Measurements from ENCODE around the gene ZSCAN5A. TPM values are rescaled to one million over a fixed set of nuclear protein-coding genes. Genes with fewer than 3 reads are reported as not detected.
"Not testable (repeated sequence)": the region's sequence is repeated elsewhere in the genome, so short reads cannot be mapped to it uniquely, and the experiment has no call there.

Gene ZSCAN5A
- total RNA-seq, 1 experiment from 2014 or later = 12.9 TPM

DNA sequence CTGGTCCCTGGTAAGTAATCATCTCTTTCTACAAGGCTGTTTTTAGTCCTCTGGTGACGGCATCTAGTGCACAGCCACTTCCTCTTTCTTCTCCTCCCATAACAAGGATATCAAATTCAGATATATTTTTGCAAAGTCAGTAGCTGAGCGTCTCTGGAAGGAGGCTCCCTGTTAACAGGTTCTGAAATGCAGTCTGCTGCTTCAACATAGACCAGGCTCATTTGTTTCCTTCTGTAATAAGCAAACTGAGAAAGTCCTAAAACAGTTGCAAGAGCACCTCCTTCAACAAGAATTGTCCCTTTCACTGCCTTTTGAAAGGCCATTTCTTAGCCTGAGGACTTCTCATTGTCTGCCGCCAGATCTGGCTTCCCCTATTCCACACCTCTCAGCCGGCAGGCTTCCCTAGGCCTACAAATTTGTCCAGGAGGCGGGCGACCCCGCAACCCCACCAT, 7.4 kb upstream of the ZSCAN5A start:
- H3K4me3 ChIP-seq (ENCODE audit: insufficient read depth, low read depth, low read length) = no peak overlapping the region
- DNase-seq = no peak
- no peaks in the 10 kb centered on the region for H3K27me3 ChIP-seq (ENCODE audit: control insufficient read depth, insufficient read depth, low read length)
- no peaks in the 10 kb centered on the region for H3K36me3 ChIP-seq (replicated peaks; ENCODE audit: control insufficient read depth, insufficient read depth, low read length)

DNA sequence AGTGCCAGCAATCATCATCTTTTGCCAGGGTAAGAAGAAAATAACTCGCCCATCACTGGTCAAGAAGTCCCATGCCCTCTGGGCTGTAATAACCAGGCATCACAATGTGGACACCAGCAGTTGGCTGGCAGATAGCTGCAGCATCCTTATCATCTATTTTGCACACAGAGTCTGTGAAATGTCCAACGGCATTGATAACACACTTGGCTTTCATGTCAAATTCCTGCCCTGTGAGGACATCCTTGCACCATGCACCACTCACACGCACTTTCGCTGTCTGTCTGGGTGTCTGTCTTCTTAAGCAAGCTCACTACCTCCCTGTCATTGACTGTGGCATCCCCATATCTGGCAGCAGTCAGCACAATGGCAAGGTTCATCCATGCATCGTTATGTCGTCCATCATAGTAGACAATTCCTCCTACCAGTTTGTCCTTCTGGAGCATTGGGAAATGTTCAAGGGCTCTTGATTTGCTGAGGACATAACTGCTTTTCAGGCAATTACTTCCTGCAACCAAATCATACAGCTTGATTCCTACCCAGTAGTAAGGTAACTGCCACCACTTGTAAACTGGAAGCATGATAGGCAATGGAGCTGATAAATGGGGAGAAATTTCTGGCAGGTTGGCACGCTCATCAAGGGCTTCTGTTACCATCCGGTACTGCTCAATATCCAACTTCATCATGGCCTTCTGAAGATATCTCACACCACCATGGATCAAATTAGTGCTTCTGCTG, 6.8 kb upstream of the ZSCAN5A start:
- H3K27me3 ChIP-seq (ENCODE audit: control insufficient read depth, insufficient read depth, low read length) = no peaks in the 10 kb centered on the region
- no peak for DNase-seq
- no peak overlapping the region for H3K4me3 ChIP-seq (ENCODE audit: insufficient read depth, low read depth, low read length)
- H3K36me3 ChIP-seq (replicated peaks; ENCODE audit: control insufficient read depth, insufficient read depth, low read length) = no peaks in the 10 kb centered on the region

GRCh38 chr19:56319991-56320390, 5.4 kb upstream of the ZSCAN5A start:
- H3K27me3 ChIP-seq (ENCODE audit: control insufficient read depth, insufficient read depth, low read length) = no peaks in the 10 kb centered on the region
- DNase-seq = no peak

DNA sequence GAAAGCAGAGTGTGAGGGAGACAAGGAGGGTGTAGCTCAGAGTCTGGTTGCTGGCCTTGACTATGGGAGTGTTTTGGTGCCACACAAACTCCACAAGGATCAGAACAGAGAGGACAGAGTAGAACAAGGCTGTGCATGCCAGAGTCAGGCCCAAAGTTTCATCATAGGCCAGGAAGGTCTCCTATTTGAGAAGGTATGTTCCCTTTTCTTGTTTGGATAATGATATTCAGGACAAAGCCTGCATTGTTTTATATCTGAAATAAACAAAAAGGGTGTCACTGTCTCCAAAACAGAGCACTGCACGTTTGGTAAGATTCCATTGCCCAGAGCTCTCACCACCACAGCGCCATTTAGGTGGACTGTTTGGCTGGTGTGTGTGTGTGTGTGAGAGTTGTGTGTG, 3.1 kb upstream of the ZSCAN5A start:
- H3K36me3 ChIP-seq (replicated peaks; ENCODE audit: control insufficient read depth, insufficient read depth, low read length) = no peaks in the 10 kb centered on the region
- no peaks in the 10 kb centered on the region for H3K27me3 ChIP-seq (ENCODE audit: control insufficient read depth, insufficient read depth, low read length)
- DNase-seq = no peak
- no peak overlapping the region for H3K4me3 ChIP-seq (ENCODE audit: insufficient read depth, low read depth, low read length)

More at GRCh38 chr19:56319991-56320390, 5.4 kb upstream of the ZSCAN5A start:
- H3K4me3 ChIP-seq (ENCODE audit: insufficient read depth, low read depth, low read length) = no peak overlapping the region
- H3K36me3 ChIP-seq (replicated peaks; ENCODE audit: control insufficient read depth, insufficient read depth, low read length) = no peaks in the 10 kb centered on the region

- Histone ChIP-seq H3K27me3 (ENCODE audit: control insufficient read depth, insufficient read depth, low read length) (no peaks in the 10 kb centered on the region), H3K4me3 (ENCODE audit: insufficient read depth, low read depth, low read length) (no peak overlapping the region), H3K36me3 (replicated peaks; ENCODE audit: control insufficient read depth, insufficient read depth, low read length) (no peaks in the 10 kb centered on the region)
- DNase-seq = no peak
Observed at GRCh38 chr19:56316728-56317127, 2.1 kb upstream of the ZSCAN5A start.

GRCh38 chr19:56315077-56315828, 614 bp upstream of the ZSCAN5A start:
- Histone ChIP-seq H3K27me3 (ENCODE audit: control insufficient read depth, insufficient read depth, low read length) (no peaks in the 10 kb centered on the region), H3K4me3 (ENCODE audit: insufficient read depth, low read depth, low read length) (peak overlapping the region; percentile 87), H3K36me3 (replicated peaks; ENCODE audit: control insufficient read depth, insufficient read depth, low read length) (no peaks in the 10 kb centered on the region)
- DNase-seq = peak; percentile 94

GRCh38 chr19:56314018-56314380, 640 bp downstream of the ZSCAN5A start:
- Histone ChIP-seq H3K27me3 (ENCODE audit: control insufficient read depth, insufficient read depth, low read length) (no peaks in the 10 kb centered on the region), H3K36me3 (replicated peaks; ENCODE audit: control insufficient read depth, insufficient read depth, low read length) (no peaks in the 10 kb centered on the region), H3K4me3 (ENCODE audit: insufficient read depth, low read depth, low read length) (peak overlapping the region; percentile 87)
- DNase-seq = peak; percentile 52

DNA sequence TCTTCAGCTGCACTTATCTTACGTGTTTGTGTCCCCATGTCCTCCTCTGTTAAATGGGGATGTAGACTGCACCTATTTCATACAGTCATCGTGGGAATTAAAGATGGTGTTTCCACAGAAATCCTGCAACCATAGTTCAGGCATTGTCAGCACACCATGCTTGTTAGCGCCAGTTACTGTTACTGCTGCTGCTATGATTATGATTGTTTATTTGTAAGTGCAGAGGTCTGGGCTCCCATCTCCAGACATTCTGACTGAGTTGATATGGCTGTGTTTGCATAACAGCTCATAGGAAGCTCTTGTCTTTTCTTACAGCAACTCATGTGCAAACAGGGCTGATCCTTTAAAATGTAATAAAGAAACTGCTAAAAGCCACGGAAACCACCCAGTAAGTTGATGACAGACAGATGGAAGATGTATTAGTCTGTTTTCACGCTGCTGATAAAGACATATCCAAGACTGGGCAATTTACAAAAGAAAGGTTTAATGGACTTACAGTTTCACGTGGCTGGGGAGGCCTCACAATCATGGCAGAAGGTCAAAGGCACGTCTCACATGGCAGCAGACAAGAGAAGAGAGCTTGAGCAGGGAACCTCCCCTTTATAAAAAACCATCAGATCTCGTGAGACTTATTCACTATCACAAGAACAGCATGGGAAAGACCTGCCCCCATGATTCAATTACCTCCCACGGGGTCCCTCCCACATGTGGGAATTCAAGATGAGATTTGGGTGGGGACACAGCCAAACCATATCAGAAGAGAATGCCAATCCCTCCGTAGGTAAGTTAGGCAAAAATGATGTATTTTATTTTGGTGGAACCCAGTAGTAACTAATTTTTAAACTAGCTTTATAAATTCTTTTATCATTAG, 1.6 kb downstream of the ZSCAN5A start:
- no peak for DNase-seq
- Histone ChIP-seq H3K36me3 (replicated peaks; ENCODE audit: control insufficient read depth, insufficient read depth, low read length) (no peaks in the 10 kb centered on the region), H3K27me3 (ENCODE audit: control insufficient read depth, insufficient read depth, low read length) (no peaks in the 10 kb centered on the region), H3K4me3 (ENCODE audit: insufficient read depth, low read depth, low read length) (no peak overlapping the region)

DNA sequence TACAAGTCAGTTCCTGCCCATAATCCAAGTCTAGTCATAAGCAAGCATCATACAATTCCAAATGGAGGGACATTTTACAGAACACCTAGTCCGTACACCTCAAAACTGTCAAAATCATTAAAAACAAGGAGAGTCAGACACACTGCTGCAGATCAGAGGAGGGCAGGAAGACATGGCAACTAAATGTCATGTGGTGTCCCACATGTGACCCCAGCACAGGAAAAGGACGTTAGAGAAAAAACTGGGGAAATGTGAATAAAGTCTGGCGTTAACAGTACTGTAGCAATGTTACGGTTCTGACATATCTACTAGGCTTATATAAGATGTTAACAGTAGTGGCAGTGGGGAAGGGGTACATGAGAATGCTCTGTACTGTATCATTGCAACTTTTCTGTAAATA, 2.3 kb downstream of the ZSCAN5A start:
- no peaks in the 10 kb centered on the region for H3K27me3 ChIP-seq (ENCODE audit: control insufficient read depth, insufficient read depth, low read length)
- no peak overlapping the region for H3K4me3 ChIP-seq (ENCODE audit: insufficient read depth, low read depth, low read length)
- H3K36me3 ChIP-seq (replicated peaks; ENCODE audit: control insufficient read depth, insufficient read depth, low read length) = no peaks in the 10 kb centered on the region
- DNase-seq = no peak

- H3K4me3 ChIP-seq (ENCODE audit: insufficient read depth, low read depth, low read length) = no peak overlapping the region
- DNase-seq = no peak
Observed at GRCh38 chr19:56310462-56310861, 4.2 kb downstream of the ZSCAN5A start.

GRCh38 chr19:56309511-56310185, 5.0 kb downstream of the ZSCAN5A start:
- no peak overlapping the region for H3K4me3 ChIP-seq (ENCODE audit: insufficient read depth, low read depth, low read length)
- H3K36me3 ChIP-seq (replicated peaks; ENCODE audit: control insufficient read depth, insufficient read depth, low read length) = no peaks in the 10 kb centered on the region
- no peaks in the 10 kb centered on the region for H3K27me3 ChIP-seq (ENCODE audit: control insufficient read depth, insufficient read depth, low read length)
- DNase-seq = peak; percentile 93

More at GRCh38 chr19:56310462-56310861, 4.2 kb downstream of the ZSCAN5A start:
- Histone ChIP-seq H3K27me3 (ENCODE audit: control insufficient read depth, insufficient read depth, low read length) (no peaks in the 10 kb centered on the region), H3K36me3 (replicated peaks; ENCODE audit: control insufficient read depth, insufficient read depth, low read length) (no peaks in the 10 kb centered on the region)

DNA sequence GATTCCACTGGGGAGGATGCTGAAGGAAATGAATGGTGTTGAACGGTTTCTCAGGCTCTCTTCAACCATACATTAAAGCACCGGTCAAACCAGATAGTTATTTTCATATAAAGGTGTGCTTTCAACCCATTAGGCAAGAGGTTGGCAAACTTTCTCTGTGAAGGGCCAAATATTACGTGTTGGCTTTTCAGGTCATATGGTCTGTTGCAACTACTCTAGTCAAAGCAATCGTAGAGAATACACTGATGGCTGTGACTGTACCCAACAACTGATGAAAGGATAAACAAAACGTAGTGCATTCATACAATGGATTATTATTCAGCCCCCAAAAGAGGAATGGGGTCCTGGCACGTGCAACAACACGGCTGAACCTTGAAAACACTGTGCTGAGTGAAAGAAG, 5.8 kb downstream of the ZSCAN5A start:
- Histone ChIP-seq H3K36me3 (replicated peaks; ENCODE audit: control insufficient read depth, insufficient read depth, low read length) (no peaks in the 10 kb centered on the region), H3K27me3 (ENCODE audit: control insufficient read depth, insufficient read depth, low read length) (no peaks in the 10 kb centered on the region), H3K4me3 (ENCODE audit: insufficient read depth, low read depth, low read length) (no peak overlapping the region)
- no peak for DNase-seq

GRCh38 chr19:56307062-56307461, 7.6 kb downstream of the ZSCAN5A start:
- H3K4me3 ChIP-seq (ENCODE audit: insufficient read depth, low read depth, low read length); DNase-seq; H3K27me3 ChIP-seq (ENCODE audit: control insufficient read depth, insufficient read depth, low read length); H3K36me3 ChIP-seq (replicated peaks; ENCODE audit: control insufficient read depth, insufficient read depth, low read length): not testable (repeated sequence)

GRCh38 chr19:56306016-56306415, 8.6 kb downstream of the ZSCAN5A start:
- Histone ChIP-seq H3K27me3 (ENCODE audit: control insufficient read depth, insufficient read depth, low read length) (no peaks in the 10 kb centered on the region), H3K4me3 (ENCODE audit: insufficient read depth, low read depth, low read length) (no peak overlapping the region), H3K36me3 (replicated peaks; ENCODE audit: control insufficient read depth, insufficient read depth, low read length) (no peaks in the 10 kb centered on the region)
- DNase-seq = no peak
